Measurements from ENCODE around the gene MSLN.
A peak's percentile ranks its signal among the peaks of the same experiment; 100 is the strongest.

Gene MSLN

DNA sequence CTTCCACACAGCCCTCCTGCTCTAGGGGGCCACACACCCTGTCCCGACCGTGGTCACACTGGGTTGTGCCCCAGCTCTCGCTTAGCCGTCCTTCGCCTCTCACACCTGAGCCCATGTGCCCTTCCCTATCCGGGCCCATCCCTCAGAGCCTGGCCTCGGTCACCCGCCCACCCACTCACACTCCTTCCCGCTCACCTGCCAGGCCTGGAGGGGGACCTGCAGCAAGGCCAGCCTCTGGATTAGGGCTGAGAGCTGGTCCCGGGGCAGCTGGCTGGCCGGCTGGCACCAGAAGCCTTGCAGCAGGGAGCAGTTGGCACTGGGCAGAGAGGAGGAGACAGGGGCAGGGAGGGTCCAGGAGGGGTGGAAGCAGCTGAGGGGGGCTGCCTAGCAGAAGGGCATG is 17.9 kb downstream of the MSLN start:
- no peak for DNase-seq

DNA sequence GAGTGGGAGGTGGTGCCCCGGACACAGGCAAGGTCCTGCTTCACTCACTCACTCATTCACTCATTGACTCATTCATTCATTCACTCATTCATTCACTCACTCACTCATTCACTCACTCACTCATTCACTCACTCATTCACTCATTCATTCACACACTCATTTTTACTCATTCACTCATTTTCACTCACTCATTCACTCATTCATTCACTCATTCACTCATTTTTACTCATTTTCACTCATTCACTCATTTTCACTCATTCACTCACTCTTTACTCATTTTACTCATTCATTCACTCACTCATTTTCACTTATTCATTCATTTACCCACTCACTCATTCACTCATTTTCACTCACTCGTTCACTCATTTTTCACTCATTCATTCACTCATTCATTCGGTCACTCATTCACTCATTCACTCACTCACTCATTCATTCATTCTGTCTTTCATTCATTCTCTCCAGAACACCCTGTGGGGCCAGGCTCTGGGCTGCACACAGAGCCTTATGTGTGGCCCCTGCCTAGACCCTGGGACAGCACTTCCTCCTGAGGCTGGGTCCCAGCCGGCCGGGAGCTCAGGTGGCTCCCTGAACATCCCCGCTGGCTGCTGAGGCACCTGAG is 18.5 kb downstream of the MSLN start:
- DNase-seq, result no peak

DNA sequence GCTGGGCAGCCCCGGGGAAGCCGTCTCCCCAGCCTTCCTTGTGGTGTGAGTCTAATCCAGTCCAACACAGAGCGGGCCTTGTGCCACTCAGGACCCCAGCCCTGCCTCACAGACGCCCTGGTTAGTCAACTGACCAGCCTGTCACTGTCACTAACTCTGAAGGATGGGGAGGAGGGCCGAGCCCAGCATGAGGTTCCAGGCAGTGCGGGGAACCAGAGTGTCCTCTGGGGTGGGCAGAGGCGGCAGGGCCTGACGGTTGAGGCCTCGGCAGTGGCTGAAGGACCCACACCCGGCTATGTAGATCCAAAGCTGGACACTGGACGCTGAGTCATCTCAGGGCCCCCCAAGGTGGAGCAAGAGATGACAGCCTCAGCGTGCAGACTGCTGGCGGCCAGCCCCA is 19.0 kb downstream of the MSLN start:
- DNase-seq, result no peak

DNA sequence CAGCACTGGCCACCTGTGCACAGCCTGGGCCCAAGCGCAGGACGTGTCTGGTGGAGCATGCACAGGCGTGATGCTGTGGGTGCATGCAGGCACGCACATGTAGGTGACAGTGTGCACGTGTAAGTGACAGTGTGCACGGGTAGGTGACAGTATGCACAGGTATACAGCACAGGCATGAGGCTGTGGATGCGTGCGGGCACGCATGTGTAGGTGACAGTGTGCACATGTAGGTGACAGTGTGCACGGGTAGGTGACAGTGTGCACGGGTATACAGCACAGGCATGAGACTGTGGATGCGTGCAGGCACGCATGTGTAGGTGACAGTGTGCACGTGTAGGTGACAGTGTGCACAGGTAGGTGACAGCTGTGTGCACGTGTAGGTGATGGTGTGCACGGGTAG is 19.8 kb downstream of the MSLN start:
- DNase-seq, result no peak

DNA sequence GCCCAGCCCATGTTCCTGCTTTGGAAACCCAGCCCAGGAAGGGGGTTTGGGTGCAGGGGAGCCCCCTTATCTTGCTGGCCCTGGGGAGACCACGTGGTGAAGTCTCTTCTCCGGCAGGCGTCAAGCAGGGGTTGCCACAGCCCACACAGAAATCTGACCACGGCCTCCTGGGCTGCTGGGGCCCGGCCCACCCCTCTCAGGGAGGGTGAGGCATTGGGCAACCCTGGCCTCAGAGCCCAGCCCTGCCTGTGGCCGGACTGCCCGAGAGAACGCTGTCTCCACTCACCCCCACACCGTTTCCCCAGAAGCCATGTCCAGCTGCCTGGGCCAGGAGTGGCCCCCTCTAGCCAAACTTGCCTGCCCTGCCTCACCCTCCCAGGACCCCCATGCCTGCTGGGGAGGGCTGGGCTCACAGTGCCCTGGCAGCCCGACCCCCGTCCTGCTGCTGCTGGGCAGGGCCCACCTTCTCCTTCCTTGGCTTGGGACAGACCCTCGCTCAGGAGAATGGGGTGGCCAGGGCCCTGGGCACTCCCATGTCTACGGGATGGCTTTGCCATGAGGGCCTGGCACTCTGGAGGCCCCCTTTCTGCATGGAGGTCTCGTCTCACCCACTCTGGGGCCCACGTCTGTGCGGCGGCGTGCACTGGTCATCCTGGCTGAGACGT is 20.9 kb downstream of the MSLN start:
- DNase-seq, result no peak

DNA sequence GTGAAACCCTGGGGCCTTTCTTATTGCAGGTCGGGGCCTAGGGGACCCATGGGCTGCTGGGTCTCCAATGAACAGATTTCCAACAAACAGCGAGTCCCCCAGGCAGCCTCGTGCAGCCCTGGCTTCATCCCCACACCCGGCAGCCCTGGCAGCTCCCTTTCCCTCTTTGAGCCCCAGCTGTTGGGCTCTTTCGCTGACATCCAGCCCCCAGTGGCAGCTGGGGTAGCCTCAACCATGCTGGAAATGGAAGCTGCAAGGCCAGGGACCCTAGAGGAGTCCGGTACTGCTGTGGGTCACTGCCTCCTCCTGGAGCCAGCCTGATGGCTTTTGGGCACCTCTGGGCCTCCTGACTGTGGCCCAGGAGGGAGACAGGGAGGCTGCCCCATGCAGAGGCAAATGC is 21.7 kb downstream of the MSLN start:
- DNase-seq, result no peak

DNA sequence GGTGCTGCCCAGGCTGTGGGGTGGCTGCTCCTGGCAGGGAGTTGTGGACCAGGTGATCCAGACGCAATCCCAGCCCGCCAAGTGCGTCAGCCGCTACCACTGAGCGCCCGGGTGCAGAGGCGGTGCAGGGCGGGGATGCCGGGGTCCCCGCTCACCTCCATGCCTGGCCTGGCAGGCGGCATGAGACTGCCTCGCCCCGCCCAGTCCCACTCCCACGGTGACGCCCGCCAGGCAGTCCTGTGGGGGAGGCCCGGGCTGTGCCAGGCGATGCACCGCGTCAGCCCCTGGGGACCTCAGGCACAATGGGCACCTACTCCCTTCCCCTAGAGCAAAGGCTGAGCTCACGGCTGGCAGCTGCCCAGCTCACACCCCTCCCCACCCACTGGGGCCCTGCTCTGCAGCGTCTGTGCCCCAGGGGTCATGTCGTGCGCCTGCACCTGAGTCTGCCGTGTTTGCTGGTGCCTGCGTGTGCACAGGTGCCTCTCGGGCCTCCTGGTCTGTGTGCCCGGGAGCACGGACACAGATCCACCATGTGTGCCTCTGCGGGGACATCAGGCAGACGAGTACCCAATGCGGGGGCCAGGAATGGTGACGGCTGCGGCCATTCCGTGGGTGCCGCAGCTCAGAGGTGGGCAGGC is 22.4 kb downstream of the MSLN start:
- no peak for DNase-seq

DNA sequence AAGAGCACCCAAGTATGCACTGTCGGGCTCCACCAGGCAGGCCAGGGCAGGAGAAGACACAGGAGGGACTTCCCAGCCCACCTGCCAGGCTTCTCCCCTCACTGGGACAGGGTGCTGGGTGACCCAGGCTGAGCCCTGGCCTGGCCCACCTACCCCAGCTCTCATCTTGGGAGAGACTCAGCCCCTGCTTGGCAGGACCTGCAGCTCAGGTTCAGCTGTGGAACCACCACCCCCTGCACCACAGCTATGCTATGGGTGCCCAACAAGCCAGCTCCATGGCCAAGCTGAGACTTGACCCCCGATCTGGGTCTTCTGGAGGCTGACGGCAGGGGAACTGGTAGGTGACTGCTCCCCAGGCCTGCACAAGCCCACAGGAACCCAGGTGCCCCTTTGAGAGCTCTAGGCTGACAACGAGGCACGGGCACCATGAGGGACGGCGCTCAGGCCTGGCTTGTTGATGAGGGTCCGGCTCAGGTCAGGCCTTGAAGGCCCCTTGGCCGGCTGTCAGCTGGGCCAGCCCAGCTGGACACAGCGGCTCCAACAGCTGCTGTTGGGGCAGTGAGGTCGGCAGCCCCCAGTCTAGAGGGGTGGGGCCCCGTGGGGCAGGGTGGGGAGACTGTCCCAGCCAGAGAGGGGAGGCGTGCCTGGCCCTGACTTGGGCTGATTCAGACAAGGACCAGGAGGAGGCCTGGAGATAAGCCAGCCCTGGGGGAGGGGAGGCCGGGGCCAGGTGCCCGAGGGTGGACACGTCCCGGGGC is 23.0 kb downstream of the MSLN start:
- no peak for DNase-seq

DNA sequence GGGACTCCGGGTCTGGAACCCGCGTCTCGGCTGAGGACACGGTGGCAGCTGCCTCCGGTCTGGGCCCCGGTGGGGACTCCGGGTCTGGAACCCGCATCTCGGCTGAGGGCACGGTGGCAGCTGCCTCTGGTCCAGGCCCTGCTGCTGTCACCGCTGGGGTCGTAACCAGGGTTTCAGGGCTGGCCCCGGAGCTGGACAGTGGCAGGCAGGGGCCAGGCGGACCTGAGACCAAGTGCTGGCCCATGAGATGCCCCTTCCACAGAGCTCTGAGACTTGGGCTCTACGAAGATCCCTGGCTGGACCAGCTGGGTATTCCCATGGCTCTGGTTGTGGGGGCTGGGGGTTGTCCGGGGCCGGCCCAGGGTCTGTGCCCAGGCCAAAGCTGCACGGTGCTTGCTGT is 23.9 kb downstream of the MSLN start:
- no peak for DNase-seq

DNA sequence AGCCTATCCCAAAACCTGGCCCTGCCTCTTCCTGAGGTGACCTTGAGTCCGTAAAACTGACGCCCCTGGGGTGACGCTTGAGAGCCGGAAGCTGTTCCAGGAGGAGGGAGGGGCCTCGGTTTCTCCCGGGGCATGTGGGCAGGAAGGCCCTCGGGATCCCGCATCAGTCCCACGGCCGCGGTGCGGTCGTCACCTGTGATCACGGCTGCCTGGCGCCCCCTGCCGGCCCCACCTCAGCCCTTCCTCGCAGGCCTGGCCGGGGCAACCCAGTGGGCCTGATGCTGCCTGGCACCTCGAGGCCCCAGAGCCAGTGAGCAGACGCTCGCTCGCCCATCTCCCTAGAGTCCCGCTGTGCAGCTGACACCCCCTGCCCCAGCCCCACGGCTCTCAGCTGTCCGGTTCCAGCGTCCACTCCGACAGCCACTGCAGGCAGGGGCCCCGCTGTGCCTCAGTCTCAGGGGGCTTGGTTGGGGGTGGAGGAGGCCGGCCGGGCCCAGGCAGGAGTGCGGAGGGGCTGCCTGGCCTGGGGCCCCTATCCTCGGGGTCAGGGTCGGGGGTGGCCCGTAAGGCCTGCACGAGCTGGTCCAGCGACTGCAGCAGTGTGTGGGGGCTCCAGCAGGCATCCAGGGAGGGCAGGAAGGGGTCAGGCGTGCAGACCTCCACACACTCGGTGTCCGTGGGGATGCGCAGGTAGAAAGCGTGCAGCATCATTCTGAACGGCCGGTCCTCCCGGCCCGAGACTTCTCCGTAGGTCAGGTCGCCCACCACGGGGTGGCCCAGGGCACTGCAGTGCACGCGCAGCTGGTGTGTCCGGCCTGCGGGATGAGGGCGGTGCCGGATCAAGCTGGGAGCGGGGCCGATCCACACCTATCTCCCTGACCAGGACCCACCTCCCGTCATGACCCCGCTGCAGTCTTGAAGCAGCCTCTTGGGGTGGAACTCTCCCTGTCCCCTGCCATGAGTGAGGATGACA is 25.3 kb downstream of the MSLN start:
- peak; percentile 82 to 84 for DNase-seq

DNA sequence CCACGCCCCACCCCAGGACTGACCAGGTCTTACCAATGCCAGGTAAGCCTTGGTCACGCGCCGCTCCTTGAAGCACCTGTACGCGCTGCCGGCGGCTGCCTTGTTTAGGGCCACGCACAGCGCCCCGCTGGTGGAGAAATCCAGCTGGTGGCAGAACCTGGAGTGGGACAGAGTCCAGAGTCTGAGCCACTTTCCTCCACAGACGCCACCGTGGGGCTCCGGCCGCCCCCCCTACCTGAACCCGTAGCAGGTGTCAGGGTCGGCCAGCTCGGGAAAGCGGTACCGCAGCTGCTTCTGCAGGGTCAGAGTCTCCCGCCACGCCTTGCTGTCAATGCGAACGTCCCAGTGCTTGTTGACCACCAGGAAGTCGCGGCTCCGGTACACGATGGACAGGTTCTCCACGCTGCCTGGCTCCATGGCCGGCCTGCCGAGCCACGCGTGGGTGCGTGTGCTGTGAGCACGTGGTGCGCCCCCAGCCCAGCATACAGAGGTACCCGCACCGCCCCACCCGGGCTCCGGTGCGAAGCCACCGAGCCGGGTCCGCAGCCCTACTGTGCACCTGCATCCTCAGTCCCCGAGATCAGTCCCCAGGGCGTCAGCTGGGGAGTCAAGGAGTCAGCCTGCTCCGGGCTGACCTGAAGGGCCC is 26.9 kb downstream of the MSLN start:
- no peak for DNase-seq

DNA sequence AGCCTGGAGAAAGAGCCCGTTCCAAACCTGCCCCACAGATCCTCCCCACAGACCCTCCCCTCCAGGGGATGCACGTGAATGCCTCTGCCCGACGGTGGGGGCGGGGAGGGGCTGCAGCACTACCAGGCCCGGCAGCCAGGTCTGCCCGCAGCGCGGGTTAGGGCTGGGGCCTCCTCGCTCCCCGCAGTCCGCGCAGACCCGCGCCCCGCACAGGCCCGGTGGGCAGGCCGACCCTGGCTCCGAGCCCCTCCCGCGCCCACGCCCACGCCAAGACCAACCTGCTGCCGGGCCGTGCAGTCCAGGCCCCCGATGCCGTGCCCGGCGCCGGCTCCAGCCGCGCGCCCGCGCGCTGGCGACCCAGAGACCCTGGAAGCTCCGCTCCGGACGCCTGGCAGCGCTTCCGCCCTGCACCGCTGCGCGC is 27.5 kb downstream of the MSLN start, which contains the start of gene RPUSD1:
TSS of gene RPUSD1 (minus strand) at position 404 of the 421 bp plus-strand sequence. CDS start 644 bp downstream, outside the sequence.
- no peak for DNase-seq

DNA sequence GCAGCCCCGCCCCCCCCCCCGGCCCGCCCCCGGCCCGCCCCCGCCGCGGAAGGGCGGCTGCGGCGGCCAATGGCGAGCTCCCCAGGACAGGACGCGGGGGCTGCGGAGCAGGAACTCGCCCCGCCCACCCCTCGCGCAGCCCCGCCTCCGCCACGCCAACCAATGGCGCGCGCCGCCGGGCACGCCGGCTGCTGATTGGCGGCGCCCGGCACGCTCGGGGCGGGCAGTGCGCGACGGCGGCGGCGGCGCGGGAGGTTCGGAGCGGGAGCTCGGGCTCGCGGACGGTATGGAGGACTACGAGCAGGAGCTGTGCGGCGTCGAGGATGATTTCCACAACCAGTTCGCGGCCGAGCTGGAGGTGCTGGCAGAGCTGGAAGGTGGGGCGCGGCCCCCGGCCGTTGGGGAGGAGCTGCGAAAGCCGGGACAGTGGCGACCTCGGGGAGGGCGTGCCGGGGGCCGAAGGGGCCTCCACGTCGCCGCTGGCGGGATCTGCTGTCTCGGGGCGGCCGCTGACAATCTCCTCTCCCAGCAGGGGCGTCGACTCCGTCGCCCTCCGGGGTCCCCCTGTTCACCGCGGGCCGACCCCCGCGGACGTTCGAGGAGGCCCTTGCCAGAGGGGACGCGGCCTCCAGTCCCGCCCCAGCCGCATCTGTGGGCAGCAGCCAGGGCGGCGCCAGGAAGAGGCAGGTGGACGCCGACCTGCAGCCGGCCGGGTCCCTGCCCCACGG is 28.0 kb downstream of the MSLN start, which contains the start of gene CHTF18:
TSS of gene CHTF18 (plus strand) at position 222 of the 728 bp plus-strand sequence. CDS start at position 287, 65 bp downstream.
- peak; percentile 93 to 94 for DNase-seq

DNA sequence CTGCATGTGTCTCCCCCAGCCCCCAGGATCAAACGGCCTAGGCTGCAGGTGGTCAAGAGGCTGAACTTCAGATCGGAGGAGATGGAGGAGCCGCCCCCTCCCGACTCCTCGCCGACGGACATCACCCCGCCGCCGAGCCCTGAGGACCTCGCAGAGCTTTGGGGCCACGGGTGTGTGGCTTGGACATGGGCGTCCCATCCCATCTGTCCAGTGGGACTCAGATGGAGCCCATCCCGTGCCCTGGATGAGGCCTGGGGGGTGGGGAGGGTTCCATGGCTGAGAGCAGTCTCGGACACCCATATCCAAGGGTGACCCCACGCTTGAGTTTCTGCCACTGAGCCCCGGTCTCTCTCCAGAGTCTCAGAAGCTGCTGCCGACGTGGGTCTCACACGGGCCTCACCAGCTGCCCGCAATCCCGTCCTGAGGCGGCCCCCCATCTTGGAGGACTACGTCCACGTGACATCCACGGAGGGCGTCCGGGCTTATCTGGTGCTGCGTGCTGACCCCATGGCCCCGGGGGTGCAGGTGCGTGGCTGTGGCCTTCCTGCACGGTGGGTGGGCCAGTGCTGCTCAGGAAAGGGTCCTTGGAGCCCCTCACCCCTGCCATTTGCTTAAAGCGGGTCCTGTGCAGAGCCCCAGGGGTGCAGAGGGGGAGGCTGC is 28.8 kb downstream of the MSLN start:
- DNase-seq, result no peak

DNA sequence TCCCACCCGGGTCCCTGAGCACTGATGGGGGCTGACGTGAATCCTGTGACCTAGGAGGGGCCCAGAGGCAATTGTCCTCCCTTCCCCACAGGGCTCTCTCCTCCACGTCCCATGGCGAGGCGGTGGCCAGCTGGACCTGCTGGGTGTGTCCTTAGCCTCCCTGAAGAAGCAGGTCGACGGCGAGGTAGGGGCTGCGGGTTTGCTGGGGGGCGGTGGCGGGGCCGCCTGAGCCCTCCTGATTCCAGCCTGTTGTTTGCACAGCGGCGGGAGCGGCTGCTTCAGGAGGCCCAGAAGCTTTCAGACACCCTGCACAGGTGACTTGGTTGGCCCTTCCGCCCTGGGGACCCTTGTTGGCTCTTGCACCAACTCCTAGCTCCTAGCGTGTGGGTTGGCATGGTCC is 29.6 kb downstream of the MSLN start:
- DNase-seq, result no peak

DNA sequence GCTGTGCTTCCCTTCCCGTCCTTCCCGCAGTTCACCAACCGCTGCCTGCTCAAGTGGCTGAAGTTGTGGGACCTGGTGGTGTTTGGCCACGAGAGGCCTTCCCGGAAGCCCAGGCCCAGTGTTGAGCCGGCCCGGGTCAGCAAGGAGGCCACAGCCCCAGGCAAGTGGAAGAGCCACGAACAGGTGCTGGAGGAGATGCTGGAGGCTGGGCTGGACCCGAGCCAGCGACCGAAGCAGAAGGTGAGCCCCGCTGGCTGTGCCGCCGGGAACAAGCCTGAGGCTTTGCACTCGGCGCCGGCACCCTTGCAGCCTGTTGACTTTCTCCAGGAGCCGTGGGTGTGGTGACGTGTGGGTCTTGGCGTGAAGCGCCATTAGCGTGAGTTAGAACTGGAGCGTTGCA is 30.6 kb downstream of the MSLN start:
- DNase-seq, result no peak

DNA sequence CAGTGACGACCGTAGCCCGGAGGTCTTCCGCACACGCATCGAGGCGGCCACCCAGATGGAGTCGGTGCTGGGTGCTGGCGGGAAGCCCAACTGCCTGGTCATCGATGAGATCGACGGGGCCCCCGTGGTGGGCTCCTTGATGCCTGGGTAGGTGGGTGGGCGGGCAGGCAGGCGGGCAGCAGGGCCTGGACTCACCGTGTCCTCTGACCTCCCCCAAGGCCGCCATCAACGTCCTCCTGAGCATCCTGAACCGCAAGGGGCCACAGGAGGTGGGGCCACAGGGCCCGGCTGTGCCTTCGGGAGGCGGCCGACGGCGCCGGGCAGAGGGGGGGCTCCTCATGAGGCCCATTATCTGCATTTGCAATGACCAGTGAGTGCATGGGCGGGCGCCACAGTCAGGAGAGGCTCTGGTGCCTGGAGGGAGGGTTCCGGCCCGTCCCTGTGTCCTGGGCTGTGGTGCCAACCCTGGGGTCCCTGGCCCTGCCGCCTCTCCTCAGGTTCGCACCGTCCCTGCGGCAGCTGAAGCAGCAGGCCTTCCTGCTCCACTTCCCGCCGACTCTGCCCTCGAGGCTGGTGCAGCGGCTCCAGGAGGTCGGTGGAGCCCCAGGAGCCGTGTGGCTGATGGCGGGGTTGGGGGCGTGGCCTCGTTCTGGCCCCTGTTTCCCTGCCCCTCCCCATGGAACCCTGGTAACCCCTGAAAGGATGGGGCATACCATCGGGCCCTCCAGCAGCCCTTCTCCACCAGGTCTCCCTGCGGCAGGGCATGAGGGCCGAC is 31.9 kb downstream of the MSLN start:
- no peak for DNase-seq

DNA sequence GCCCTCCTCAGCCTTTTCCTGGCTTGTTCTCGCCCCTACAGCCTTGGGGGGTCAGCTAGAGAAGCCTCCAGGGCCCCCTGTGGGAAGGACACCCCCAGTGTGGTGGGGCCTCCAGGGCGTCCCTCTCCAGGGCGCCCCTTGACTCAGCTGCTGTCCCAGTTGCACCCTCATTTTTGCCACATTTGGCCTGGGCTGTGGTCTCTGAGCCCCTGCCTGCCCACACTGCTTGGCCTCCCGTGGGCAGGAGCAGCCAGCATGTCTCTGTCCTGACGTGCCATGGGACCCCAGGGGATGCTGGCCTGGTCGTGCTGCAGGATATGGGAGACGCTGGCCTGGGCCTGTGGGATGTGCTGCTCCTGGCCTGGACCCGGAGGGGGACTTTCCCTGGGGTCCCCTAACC is 32.9 kb downstream of the MSLN start:
- DNase-seq, result no peak

DNA sequence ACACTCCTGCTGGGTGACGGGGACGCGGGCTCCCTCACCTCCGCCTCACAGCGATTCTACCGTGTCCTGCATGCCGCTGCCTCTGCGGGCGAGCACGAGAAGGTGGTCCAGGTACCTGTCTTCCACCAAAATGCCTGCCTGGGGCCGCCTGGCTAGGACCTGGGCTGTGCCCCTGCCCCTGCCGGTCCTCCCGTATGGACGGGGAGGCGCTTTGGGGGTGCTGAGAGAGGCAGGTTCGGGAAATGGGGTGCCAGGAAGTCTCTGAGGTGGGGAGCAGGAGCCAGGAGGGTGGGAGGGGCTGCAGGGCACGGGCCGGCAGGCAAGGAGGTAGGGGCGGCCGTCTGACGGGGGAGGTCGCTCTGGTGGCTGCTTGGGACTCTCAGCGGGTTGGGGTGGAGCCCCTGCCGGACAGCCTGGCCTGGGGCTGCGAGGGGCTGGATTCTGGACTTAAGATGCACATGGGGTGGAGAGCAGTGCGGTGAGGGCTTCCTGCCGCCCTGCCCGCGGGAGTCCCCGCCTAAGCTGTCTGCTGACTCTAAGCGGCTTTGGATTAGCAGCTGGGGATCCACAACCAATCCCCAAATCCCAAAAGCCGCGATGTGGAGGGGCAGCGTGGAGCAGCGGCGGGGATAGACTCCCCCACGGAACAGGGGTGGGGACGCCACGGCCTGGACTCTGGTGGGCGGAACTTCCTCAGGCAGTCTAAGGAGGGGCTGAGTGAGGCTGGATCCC is 33.7 kb downstream of the MSLN start:
- no peak for DNase-seq
